ENCODE measurements around the gene ATP8B3. TPM values are rescaled to one million over a fixed set of nuclear protein-coding genes. Genes with fewer than 3 reads are reported as not detected.

The ATP8B3 gene
- total RNA-seq, 6 experiments from 2014 or later = 4.9 to 8.8 (median 7.6) TPM

- Mint-ChIP-seq H3K4me3 (no peak overlapping the region; the same call in 1 of the 2 replicates), H3K27ac (peak overlapping the region; percentile 79), H3K36me3 (ENCODE audit: low read depth) (0 out of 2 replicates have a peak, but pooled peaks cover 7% of the 10 kb centered on the region), H3K27me3 (ENCODE audit: insufficient read depth) (no peaks in the 10 kb centered on the region; the same call in 1 of the 2 replicates), H3K9me3 (no peaks in the 10 kb centered on the region), H3K4me1 (ENCODE audit: low read depth) (peaks cover 30% of the 10 kb centered on the region)
- no peak for DNase-seq
- TF ChIP-seq, protein P1, sequence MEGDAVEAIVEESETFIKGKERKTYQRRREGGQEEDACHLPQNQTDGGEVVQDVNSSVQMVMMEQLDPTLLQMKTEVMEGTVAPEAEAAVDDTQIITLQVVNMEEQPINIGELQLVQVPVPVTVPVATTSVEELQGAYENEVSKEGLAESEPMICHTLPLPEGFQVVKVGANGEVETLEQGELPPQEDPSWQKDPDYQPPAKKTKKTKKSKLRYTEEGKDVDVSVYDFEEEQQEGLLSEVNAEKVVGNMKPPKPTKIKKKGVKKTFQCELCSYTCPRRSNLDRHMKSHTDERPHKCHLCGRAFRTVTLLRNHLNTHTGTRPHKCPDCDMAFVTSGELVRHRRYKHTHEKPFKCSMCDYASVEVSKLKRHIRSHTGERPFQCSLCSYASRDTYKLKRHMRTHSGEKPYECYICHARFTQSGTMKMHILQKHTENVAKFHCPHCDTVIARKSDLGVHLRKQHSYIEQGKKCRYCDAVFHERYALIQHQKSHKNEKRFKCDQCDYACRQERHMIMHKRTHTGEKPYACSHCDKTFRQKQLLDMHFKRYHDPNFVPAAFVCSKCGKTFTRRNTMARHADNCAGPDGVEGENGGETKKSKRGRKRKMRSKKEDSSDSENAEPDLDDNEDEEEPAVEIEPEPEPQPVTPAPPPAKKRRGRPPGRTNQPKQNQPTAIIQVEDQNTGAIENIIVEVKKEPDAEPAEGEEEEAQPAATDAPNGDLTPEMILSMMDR (IDR thresholded peaks at IDR 0.05) = no peak
Measured at GRCh38 chr19:1859331-1859781, 47.3 kb upstream of the ATP8B3 start.

GRCh38 chr19:1858412-1859081 is 46.5 kb upstream of the ATP8B3 start:
- no peak overlapping the region for H3K4me3 Mint-ChIP-seq
- H3K27me3 Mint-ChIP-seq (ENCODE audit: insufficient read depth) = no peaks in the 10 kb centered on the region; the same call in 1 of the 2 replicates
- H3K4me1 Mint-ChIP-seq (ENCODE audit: low read depth) = peaks cover 31% of the 10 kb centered on the region

GRCh38 chr19:1857648-1858326 is 45.7 kb upstream of the ATP8B3 start:
- no peak overlapping the region; the same call in 1 of the 2 replicates for H3K4me3 Mint-ChIP-seq
- H3K27ac Mint-ChIP-seq = peak overlapping the region; percentile 79
- DNase-seq = no peak
- H3K9me3 Mint-ChIP-seq = no peaks in the 10 kb centered on the region
- H3K4me1 Mint-ChIP-seq (ENCODE audit: low read depth) = peaks cover 37% of the 10 kb centered on the region
- H3K36me3 Mint-ChIP-seq (ENCODE audit: low read depth) = peaks cover 7% of the 10 kb centered on the region; the same call in 1 of the 2 replicates
- TF ChIP-seq, protein P1 (IDR thresholded peaks at IDR 0.05) = no peak
- no peaks in the 10 kb centered on the region; the same call in 1 of the 2 replicates for H3K27me3 Mint-ChIP-seq (ENCODE audit: insufficient read depth)

More at GRCh38 chr19:1858412-1859081, 46.5 kb upstream of the ATP8B3 start:
- TF ChIP-seq, protein P1 (IDR thresholded peaks at IDR 0.05) = no peak
- DNase-seq = no peak
- Mint-ChIP-seq H3K36me3 (ENCODE audit: low read depth) (peaks cover 7% of the 10 kb centered on the region; the same call in 1 of the 2 replicates), H3K9me3 (no peaks in the 10 kb centered on the region), H3K27ac (peak overlapping the region; percentile 79)

- peaks cover 36% of the 10 kb centered on the region for H3K4me1 Mint-ChIP-seq (ENCODE audit: low read depth)
- TF ChIP-seq, protein P1 (IDR thresholded peaks at IDR 0.05) = no peak
- H3K4me3 Mint-ChIP-seq = peak overlapping the region; percentile 77
- no peaks in the 10 kb centered on the region for H3K9me3 Mint-ChIP-seq
- peaks cover 2% of the 10 kb centered on the region; the same call in 1 of the 2 replicates for H3K36me3 Mint-ChIP-seq (ENCODE audit: low read depth)
- H3K27ac Mint-ChIP-seq = peak overlapping the region; percentile 88
- peak; percentile 78 for DNase-seq
- no peaks in the 10 kb centered on the region; the same call in 1 of the 2 replicates for H3K27me3 Mint-ChIP-seq (ENCODE audit: insufficient read depth)
Measured at GRCh38 chr19:1856698-1857603, 44.9 kb upstream of the ATP8B3 start.

DNA sequence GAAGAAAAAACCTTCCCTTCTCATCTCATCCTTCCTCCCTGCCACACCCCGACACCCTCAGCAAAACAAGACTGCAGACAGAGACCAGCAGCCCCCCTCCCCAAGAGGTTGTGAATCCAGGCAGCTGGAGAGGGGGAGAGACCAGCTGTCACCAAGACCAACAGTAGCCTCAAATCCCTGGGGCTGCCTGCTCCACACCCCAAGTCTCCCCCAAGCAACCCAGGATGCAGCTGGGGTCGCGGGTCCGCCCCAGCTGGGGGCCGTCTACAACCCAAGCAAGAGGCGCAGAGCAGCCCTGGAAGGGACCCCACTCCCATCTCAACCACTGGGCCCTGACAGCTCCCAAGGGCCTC is 44.2 kb upstream of the ATP8B3 start:
- TF ChIP-seq, protein P1 (IDR thresholded peaks at IDR 0.05) = no peak
- peaks cover 30% of the 10 kb centered on the region for H3K4me1 Mint-ChIP-seq (ENCODE audit: low read depth)
- peak overlapping the region; percentile 88 for H3K27ac Mint-ChIP-seq

More for the DNA sequence above, 44.2 kb upstream of the ATP8B3 start:
- no peaks in the 10 kb centered on the region; the same call in 1 of the 2 replicates for H3K27me3 Mint-ChIP-seq (ENCODE audit: insufficient read depth)
- DNase-seq = no peak
- no peaks in the 10 kb centered on the region; the same call in 1 of the 2 replicates for H3K36me3 Mint-ChIP-seq (ENCODE audit: low read depth)
- H3K9me3 Mint-ChIP-seq = no peaks in the 10 kb centered on the region
- peak overlapping the region; percentile 77 for H3K4me3 Mint-ChIP-seq

All from HFFc6 (cell line).